HEK293 (cell line): ENCODE measurements around the gene CFH.

Source experiments
- CTCF ChIA-PET: fragments of 350-600 bp; formaldehyde crosslinking; extraction: SDS; loops from one replicate; lab custom pipeline; 2021; ENCODE audit warnings: antibody characterized with exemption; lab: Yijun Ruan, JAX
- POLR2A ChIA-PET: fragments of 300-600 bp; formaldehyde crosslinking; extraction: SDS; loops from one replicate; lab custom pipeline; 2020; ENCODE audit warnings: antibody characterized with exemption, inconsistent platforms; lab: Yijun Ruan, JAX
- H3K27ac ChIP-seq: fragments of 200-500 bp; sonication (Bioruptor generic); 2 replicates; pipeline ENCODE4 v1.5.1; 2014; ENCODE audit warnings: low read depth, low read length, control low read depth, inconsistent platforms; ENCODE audit errors: extremely low read depth
- H3K36me3 ChIP-seq, 2 experiments: fragments of 200-500 bp in 1 of 2; sonication (Bioruptor generic) in 1 of 2; 1 replicate in 1 of 2; 2 replicates in 1 of 2; pipeline ENCODE4 v1.5.1; 2014 to 2017; ENCODE audit warnings: inconsistent platforms in 2 of 2, low read length in 2 of 2; ENCODE audit not compliant: control insufficient read depth in 2 of 2, insufficient read depth in 1 of 2
- H3K4me1 ChIP-seq: fragments of 200-500 bp; sonication (Bioruptor generic); 2 replicates; pipeline ENCODE4 v1.5.1; 2014; ENCODE audit warnings: mild to moderate bottlenecking, low read length, inconsistent platforms; ENCODE audit not compliant: control insufficient read depth, insufficient read depth
- H3K4me3 ChIP-seq: 2 replicates; pipeline ENCODE4 v1.5.1; 2011; ENCODE audit warnings: low read depth, mild to moderate bottlenecking, control low read depth, low read length, moderate library complexity
- H3K9me3 ChIP-seq: fragments of 200-500 bp; sonication (Bioruptor generic); 2 replicates; pipeline ENCODE4 v1.5.1; 2014; ENCODE audit warnings: low read depth, low read length, inconsistent platforms; ENCODE audit not compliant: control insufficient read depth, insufficient read depth
- HOXC10 ChIP-seq: sonication (generic); formaldehyde crosslinking; IDR thresholded peaks from 2 replicates; pipeline ENCODE4 v1.8.1; 2023; ENCODE audit warnings: mild to moderate bottlenecking, missing genetic modification reagents
- ZBTB11 ChIP-seq: fragments of 450-650 bp; formaldehyde crosslinking; conservative IDR thresholded peaks from 2 replicates; pipeline ENCODE4 v1.5.1; 2016; ENCODE audit warnings: low read depth, missing biosample characterization, missing genetic modification characterization
- ZFP69B ChIP-seq: fragments of 450-650 bp; formaldehyde crosslinking; IDR thresholded peaks from 2 replicates; pipeline ENCODE4 v1.5.1; 2016; ENCODE audit warnings: missing biosample characterization, missing genetic modification characterization
- ZNF132 ChIP-seq: fragments of 450-650 bp; formaldehyde crosslinking; IDR thresholded peaks from 2 replicates; pipeline ENCODE4 v1.5.1; 2017; ENCODE audit warnings: missing biosample characterization, missing genetic modification characterization, borderline replicate concordance
- ZNF148 ChIP-seq: fragments of 450-650 bp; formaldehyde crosslinking; IDR thresholded peaks from 2 replicates; pipeline ENCODE4 v1.5.0; 2017; ENCODE audit warnings: missing biosample characterization, missing genetic modification characterization, borderline replicate concordance
- ZNF398 ChIP-seq: fragments of 450-650 bp; formaldehyde crosslinking; IDR thresholded peaks from 2 replicates; pipeline ENCODE4 v1.5.1; 2017; ENCODE audit warnings: missing biosample characterization, missing genetic modification characterization
- ZNF473 ChIP-seq: fragments of 450-650 bp; formaldehyde crosslinking; IDR thresholded peaks from 2 replicates; pipeline ENCODE4 v1.5.1; 2017; ENCODE audit warnings: missing biosample characterization, missing genetic modification characterization
- ZNF501 ChIP-seq: fragments of 450-650 bp; formaldehyde crosslinking; IDR thresholded peaks from 2 replicates; pipeline ENCODE4 v1.5.1; 2016; ENCODE audit warnings: missing biosample characterization, missing genetic modification characterization
- ZNF510 ChIP-seq: fragments of 450-650 bp; formaldehyde crosslinking; IDR thresholded peaks from 2 replicates; pipeline ENCODE4 v1.5.1; 2018; ENCODE audit warnings: mild to moderate bottlenecking, missing genetic modification characterization, missing biosample characterization; ENCODE audit not compliant: insufficient replicate concordance
- ZNF518A ChIP-seq: fragments of 450-650 bp; formaldehyde crosslinking; conservative IDR thresholded peaks from 2 replicates; pipeline ENCODE4 v1.5.1; 2016; ENCODE audit warnings: low read depth, missing biosample characterization, missing genetic modification characterization
- ZNF529 ChIP-seq: fragments of 450-650 bp; formaldehyde crosslinking; IDR thresholded peaks from 2 replicates; pipeline ENCODE4 v1.5.1; 2017; ENCODE audit warnings: missing genetic modification characterization, missing biosample characterization; ENCODE audit not compliant: insufficient replicate concordance
- ZNF544 ChIP-seq: fragments of 450-650 bp; formaldehyde crosslinking; IDR thresholded peaks from 2 replicates; pipeline ENCODE4 v1.5.0; 2017; ENCODE audit warnings: missing biosample characterization, missing genetic modification characterization
- ZNF660 ChIP-seq: fragments of 450-650 bp; IDR thresholded peaks from 2 replicates; pipeline ENCODE4 v1.5.1; 2018; ENCODE audit warnings: missing biosample characterization, mild to moderate bottlenecking, missing genetic modification characterization
- ZNF670 ChIP-seq: fragments of 450-650 bp; formaldehyde crosslinking; IDR thresholded peaks from 2 replicates; pipeline ENCODE4 v1.5.1; 2016; ENCODE audit warnings: missing biosample characterization, missing genetic modification characterization, low read depth
- ZNF692 ChIP-seq: fragments of 450-650 bp; formaldehyde crosslinking; IDR thresholded peaks from 2 replicates; pipeline ENCODE4 v1.5.1; 2016; ENCODE audit warnings: missing biosample characterization, missing genetic modification characterization
- ZNF704 ChIP-seq: fragments of 450-650 bp; formaldehyde crosslinking; IDR thresholded peaks from 2 replicates; pipeline ENCODE4 v1.5.1; 2016; ENCODE audit warnings: missing biosample characterization, missing genetic modification characterization
- ZSCAN4 ChIP-seq: fragments of 450-650 bp; formaldehyde crosslinking; IDR thresholded peaks from 2 replicates; pipeline ENCODE4 v1.5.1; 2017; ENCODE audit warnings: missing biosample characterization, missing genetic modification characterization
- ZXDB ChIP-seq: fragments of 450-650 bp; formaldehyde crosslinking; IDR thresholded peaks from 2 replicates; pipeline ENCODE4 v1.5.1; 2016; ENCODE audit warnings: missing biosample characterization, missing genetic modification characterization

The CFH gene

GRCh38 chr1:196651079-196651478, 764 bp upstream of the CFH start:
- ChIA-PET CTCF (no interaction called here), POLR2A (no interaction called here)
- Histone ChIP-seq H3K4me3 (no peak overlapping the region), H3K4me1 (no peaks in the 10 kb centered on the region), H3K27ac (no peak overlapping the region), H3K9me3 (no peaks in the 10 kb centered on the region), H3K36me3 (no peaks in the 10 kb centered on the region)
- TF ChIP-seq ZNF518A (tag by site-specific recombination) (no peak), ZFP69B (no peak), ZNF544 (no peak)

- H3K27ac ChIP-seq, result no peak overlapping the region
- H3K4me3 ChIP-seq, result no peak overlapping the region
- H3K4me1 ChIP-seq, result no peaks in the 10 kb centered on the region
- H3K36me3 ChIP-seq, result no peaks in the 10 kb centered on the region
- POLR2A ChIA-PET, result no interaction called here
- CTCF ChIA-PET, result no interaction called here
- no peaks in the 10 kb centered on the region for H3K9me3 ChIP-seq
- TF ChIP-seq ZNF501 (tag by site-specific recombination) (no peak), ZBTB11 (tag by site-specific recombination) (no peak), ZNF132 (tag by site-specific recombination) (no peak), ZNF148 (tag by site-specific recombination) (no peak), ZXDB (no peak), ZNF704 (tag by site-specific recombination) (no peak), ZNF398 (tag by site-specific recombination) (no peak), HOXC10 (CRISPR knock-in tag) (no peak), ZSCAN4 (tag by site-specific recombination) (no peak), ZNF692 (tag by site-specific recombination) (no peak), ZNF660 (tag by site-specific recombination) (no peak), ZNF670 (tag by site-specific recombination) (no peak), ZNF473 (tag by site-specific recombination) (no peak), ZNF529 (tag by site-specific recombination) (no peak), ZNF510 (tag by site-specific recombination) (no peak)
These were observed 2.4 kb downstream of the CFH start for GRCh38 chr1:196654271-196654670.
